ENCODE data around the gene UBAC2. TPM values are rescaled to one million over a fixed set of nuclear protein-coding genes. Genes with fewer than 3 reads are reported as not detected.

Gene UBAC2
- total and polyA plus RNA-seq, 7 donors = 31.8 to 73.9 (median 47.6) TPM

GRCh38 chr13:99193152-99193551 is 7.5 kb upstream of the UBAC2 start:
- intact Hi-C loops (cut with DNase I) = no loop called here
- WGBS, 2 donors = 93 to 95% methylated on average over 4 of the region's 4 CpGs
- no peaks in the 10 kb centered on the region for H3K27me3 ChIP-seq
- no peaks in the 10 kb centered on the region for H3K36me3 ChIP-seq
- H3K4me1 ChIP-seq = no peaks in the 10 kb centered on the region
- TF ChIP-seq POLR2A (IDR thresholded peaks at IDR 0.05) (no peak), CTCF (IDR thresholded peaks at IDR 0.05) (no peak), EP300 (IDR thresholded peaks at IDR 0.05) (no peak), POLR2AphosphoS5 (IDR thresholded peaks at IDR 0.05) (no peak)
- no peak overlapping the region for H3K4me3 ChIP-seq
- DNase-seq = no peak
- no peak overlapping the region for H3K27ac ChIP-seq
- no peaks in the 10 kb centered on the region for H3K9me3 ChIP-seq

GRCh38 chr13:99196466-99197116 is 4.1 kb upstream of the UBAC2 start:
- peaks cover 0 to 7% (median under 1%) of the 10 kb centered on the region in 4 donors for H3K4me1 ChIP-seq
- no peak for DNase-seq
- no peak overlapping the region for H3K4me3 ChIP-seq
- no peaks in the 10 kb centered on the region for H3K36me3 ChIP-seq
- no peak overlapping the region for H3K27ac ChIP-seq
- TF ChIP-seq POLR2AphosphoS5 (IDR thresholded peaks at IDR 0.05) = no peak
- TF ChIP-seq POLR2A (IDR thresholded peaks at IDR 0.05) = no peak
- no peaks in the 10 kb centered on the region for H3K9me3 ChIP-seq
- H3K27me3 ChIP-seq = no peaks in the 10 kb centered on the region
- WGBS, 2 donors = 38 to 78% methylated on average over 5 of the region's 5 CpGs
- intact Hi-C loops (cut with DNase I) = no loop called here

- Histone ChIP-seq H3K36me3 (no peaks in the 10 kb centered on the region), H3K4me3 (no peak overlapping the region), H3K27me3 (no peaks in the 10 kb centered on the region), H3K27ac (no peak overlapping the region), H3K9me3 (no peaks in the 10 kb centered on the region), H3K4me1 (peaks cover 0 to 13% (median 5%) of the 10 kb centered on the region in 4 donors)
- intact Hi-C loops (cut with DNase I) = no loop called here
- DNase-seq = no peak
- 14 to 58% methylated on average over 5 of the region's 5 CpGs for WGBS, 2 donors
- TF ChIP-seq CTCF (IDR thresholded peaks at IDR 0.05) (no peak), EP300 (IDR thresholded peaks at IDR 0.05) (no peak), POLR2AphosphoS5 (IDR thresholded peaks at IDR 0.05) (no peak), POLR2A (IDR thresholded peaks at IDR 0.05) (no peak)
These were observed 3.5 kb upstream of the UBAC2 start for GRCh38 chr13:99197117-99197651.

- H3K4me3 ChIP-seq = peak overlapping the region; percentile 67 to 92 (median 88)
- WGBS, 2 donors = 2 to 4% methylated on average over 37 of the region's 37 CpGs
- intact Hi-C loops (cut with DNase I) = loop anchor here (5.0 kb wide), 4 partner anchors 108 to 622 kb away; partner anchors contain the start of genes GPR183, STK24 and TM9SF2
- H3K27me3 ChIP-seq = no peaks in the 10 kb centered on the region
- peak overlapping the region; percentile 90 to 97 (median 96) for H3K27ac ChIP-seq
- peak; percentile 77 for DNase-seq
- no peaks in the 10 kb centered on the region for H3K9me3 ChIP-seq
- peaks cover 0 to 34% (median 10%) of the 10 kb centered on the region in 4 donors for H3K4me1 ChIP-seq
- TF ChIP-seq POLR2A (IDR thresholded peaks at IDR 0.05) (no peak), EP300 (IDR thresholded peaks at IDR 0.05) (no peak), POLR2AphosphoS5 (IDR thresholded peaks at IDR 0.05) (no peak), CTCF (IDR thresholded peaks at IDR 0.05) (no peak)
- no peaks in the 10 kb centered on the region for H3K36me3 ChIP-seq
These were observed 868 bp upstream of the UBAC2 start for GRCh38 chr13:99199541-99200431.

Measured in sigmoid colon (tissue), 7 donors.